UCSD-AML1 (cell line): ENCODE results near the gene UBE2G2.
"Not testable (repeated sequence)": the region's sequence is repeated elsewhere in the genome, so short reads cannot be mapped to it uniquely, and the experiment has no call there.

ENCODE experiments used
- DNase-seq: peaks from one replicate; lab custom pipeline; 2025; ENCODE audit not compliant: unreplicated experiment; lab: John Stamatoyannopoulos, UW

Gene UBE2G2

DNA sequence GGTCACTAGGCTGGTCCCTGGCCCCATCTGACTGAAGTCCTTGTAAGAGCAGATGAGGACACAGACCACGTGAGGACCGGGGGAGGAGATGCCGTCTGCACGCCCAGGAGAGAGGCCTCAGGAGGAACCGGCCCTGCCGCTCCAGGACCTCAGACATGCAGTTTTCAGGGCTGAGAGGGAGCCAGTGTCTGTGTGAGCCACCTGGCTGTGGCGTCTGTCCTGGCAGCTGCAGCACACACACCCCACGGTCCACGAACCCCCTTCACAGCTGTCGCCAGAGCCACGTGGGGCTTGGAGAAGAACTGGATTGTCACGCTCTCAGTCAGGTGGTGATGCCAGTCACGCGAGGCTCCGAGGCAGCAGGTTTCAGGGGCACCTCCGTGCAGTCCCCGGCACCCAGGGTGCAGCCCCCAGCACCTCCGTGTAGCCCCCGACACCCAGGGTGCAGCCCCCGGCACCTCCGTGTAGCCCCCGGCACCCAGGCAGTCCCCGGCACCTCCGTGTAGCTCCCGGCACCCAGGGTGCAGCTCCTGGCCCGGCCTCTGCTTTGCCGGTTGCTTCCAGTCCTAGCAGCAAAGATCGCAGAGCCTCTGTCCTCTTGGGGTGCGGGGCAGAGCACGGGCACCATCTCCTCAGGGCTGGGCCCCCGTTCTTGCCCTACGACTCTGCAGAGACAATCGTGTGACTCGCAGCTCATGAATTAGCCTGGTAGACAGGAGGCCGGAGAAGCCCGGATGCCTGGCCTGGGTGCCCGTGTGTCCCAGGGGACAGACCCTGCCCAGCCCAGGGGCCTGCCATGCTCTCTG lies 35.2 kb upstream of the UBE2G2 start:
- DNase-seq: peak; percentile 29

DNA sequence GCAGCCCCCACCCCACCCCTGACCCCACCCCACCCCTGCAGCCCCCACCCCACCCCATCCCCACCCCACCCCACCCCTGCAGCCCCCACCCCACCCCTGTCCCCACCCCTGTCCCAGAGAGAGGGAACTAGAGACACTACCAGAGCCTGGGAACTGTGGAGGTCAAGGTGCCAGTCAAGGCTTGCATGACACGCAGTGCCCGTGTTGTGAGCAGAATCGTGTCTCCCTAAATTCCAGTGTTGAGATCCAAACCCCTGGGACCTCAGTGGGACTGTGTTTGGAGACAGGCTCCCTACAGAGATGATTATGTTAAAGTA lies 34.7 kb upstream of the UBE2G2 start:
- no peak for DNase-seq

DNA sequence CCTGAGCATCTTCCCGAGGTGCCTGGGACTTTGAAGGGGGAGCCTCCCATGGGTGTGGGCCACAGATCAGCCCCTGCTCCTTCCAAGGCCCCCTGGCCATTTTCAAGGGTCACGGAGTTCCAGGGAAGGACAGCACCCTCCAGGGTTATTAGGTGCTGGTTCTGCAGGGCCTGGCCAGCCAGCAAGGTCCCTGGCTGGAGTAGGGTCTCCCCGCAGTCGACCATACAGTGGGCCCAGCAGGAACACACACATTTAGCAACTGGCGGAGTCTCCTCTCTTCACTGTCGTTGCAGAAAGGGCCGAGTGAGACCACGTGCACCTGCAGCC lies 34.0 kb upstream of the UBE2G2 start:
- DNase-seq: no peak

DNA sequence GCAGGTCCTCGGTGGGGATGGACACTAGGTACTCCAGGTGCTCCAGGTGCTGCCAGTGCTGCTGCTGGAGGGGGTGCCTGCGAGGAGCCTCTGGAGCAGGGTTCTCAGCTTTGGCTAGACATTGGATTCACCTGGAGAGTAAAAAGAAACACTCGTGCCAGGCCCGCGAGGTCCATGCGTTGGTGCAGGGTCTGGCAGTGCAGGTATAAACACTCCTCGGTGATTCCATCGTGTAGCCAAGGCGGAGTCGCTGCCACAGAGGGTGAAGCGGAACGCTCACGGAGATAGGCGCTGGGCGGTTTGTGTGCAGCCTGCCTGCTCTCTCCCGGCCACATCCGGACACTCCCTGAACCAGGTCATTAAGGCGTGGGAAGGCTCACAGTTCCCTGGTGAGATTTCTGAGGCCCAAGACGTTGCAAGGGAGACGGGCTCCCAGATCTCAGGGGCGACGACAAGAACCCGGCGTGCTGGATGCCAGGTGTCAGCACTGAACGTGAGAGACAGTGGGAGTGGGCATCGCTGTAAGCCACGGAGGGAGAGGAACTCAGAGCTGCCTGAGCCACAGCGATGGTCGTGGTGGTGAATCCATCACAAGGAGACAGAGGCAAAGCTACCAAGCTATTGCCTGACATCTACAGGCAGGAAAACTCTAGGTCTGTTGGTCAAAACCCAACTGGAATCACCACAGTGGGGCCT lies 33.5 kb upstream of the UBE2G2 start:
- no peak for DNase-seq

DNA sequence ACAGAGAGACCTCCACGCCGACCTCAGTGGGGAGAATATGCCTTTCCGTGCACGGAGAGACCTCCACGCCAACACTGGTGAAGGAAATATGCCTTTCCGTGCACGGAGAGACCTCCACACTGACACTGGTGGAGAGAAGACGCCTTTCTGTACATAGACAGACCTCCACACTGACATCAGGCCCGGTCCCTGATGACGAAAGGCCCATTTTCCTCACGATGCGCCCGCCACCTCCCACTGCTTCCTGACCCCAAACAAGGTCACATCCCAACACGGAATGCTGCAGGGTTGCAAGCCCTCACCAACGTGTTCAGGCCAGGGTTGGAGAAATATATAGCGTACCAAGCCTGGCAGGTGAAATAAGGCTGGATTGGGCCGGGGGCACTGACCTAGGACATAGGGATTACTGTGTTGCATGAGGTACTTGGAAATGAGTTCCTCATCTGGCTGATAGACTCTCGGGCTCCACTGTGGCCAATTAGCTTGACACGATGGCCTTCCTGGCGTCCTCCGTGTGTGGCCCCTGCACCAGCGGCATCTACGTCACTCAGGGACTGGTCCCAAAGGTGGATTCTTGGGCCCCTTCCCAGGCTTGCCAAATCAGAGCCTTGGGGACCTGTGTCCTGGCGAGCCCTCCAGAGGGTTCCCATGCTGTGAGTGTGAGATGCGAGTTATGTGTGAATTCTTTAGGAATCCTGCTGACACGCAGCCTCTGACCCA lies 32.8 kb upstream of the UBE2G2 start:
- DNase-seq: no peak

DNA sequence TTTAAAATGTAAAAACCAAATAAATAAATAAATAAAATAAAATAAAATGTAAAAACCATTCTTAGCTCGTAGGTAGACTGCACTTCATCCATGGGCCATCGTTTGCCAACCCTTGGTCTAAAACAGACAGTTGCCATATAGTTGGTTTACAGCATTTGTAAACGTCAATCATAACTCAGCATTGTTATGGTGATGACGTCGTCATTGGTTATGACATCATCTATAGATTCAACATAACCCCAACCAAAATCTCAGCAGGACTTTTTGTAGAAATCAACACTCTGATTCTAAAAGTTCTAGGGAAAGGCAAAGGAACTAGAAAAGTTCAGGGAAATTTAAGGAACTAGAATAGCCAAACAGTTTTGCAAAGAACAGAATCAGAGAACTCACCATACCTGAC lies 32.0 kb upstream of the UBE2G2 start:
- no peak for DNase-seq

DNA sequence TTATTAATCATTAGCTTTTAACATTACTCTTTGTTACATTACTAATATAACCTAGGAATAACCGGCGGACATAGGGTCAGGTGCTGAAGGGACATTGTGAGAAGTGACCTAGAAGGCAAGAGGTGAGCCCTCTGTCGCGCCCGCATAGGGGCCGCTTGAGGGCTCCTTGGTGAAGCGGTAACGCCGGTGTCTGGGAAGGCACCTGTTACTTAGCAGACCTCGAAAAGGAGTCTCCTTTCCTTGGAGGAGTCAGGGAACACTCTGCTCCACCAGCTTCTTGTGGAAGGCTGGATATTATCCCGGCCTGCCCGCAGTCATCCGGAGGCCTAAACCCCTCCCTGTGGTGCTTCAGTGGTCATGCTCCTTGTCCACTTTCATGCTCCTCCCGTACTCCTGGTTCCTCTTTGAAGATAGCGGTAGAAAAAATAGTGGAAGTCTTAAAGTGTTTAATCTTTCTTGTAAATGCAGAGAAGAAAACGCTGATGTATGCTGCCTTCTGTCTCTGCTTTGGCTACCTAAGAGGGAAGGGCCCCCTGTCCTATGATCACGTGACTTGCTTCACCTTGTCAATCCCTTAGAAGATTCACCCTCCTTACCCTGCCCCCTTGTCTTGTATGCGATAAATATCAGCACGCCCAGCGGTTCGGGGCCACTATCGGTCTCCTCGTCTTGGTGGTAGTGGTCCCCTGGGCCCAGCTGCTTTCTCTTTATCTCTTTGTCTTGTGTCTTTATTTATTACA lies 31.1 kb upstream of the UBE2G2 start:
- DNase-seq: not testable (repeated sequence)

DNA sequence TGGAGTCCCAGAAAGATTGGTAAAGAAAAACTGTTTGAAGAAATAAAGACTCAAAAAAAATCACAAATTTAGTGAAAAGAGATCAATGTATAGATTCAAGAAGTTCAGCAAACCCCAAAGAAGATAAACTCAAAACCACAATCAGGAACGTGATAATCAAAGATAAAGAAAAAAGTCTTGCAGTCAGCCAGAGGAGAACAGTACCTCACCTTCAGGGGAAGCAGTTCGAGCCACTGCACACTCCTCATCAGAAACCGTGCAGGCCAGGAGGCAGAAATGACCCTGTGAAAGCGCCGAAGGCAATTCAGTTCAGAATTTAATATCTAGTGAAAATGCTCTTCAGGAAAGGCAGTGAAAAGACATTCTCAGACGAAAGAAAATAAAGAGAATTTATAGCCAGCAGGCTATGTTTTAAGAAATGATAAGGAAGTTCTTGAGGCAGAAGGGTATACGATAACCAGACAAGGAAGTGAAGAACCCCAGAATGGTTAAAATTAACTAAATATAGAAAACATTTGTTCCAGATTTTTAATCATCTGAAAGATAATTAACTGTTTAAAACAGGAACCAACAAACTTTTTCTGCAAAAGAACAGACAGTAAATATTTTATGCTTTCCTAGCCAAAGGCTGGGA lies 29.7 kb upstream of the UBE2G2 start:
- DNase-seq: no peak

DNA sequence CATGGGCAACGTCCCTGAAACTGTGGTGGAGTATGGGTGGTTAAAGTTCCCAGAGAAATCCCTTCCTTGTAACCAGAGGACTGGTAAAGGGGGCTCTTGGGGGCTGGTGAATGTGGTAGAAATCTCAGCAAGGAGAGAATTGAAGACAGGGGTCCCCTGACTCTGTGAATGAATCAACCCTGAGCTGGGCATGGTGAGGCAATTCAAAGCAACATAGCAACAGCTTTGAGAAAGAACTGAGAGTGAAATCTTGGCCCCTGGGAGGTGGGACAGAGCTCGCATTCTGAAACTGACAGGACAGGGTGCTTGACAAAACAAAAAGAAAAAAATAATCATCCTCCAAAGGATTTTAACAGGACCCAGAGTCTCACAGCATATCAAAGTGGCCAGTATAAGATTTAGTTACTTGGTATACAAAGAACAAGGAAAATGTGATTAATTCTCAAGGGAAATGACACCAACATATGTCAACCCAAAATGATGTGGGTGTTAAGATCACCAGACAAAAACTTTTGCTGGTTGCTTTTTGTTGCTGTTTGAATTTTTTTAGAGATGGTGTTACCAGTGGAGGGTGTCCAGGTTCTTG lies 28.0 kb upstream of the UBE2G2 start:
- no peak for DNase-seq

DNA sequence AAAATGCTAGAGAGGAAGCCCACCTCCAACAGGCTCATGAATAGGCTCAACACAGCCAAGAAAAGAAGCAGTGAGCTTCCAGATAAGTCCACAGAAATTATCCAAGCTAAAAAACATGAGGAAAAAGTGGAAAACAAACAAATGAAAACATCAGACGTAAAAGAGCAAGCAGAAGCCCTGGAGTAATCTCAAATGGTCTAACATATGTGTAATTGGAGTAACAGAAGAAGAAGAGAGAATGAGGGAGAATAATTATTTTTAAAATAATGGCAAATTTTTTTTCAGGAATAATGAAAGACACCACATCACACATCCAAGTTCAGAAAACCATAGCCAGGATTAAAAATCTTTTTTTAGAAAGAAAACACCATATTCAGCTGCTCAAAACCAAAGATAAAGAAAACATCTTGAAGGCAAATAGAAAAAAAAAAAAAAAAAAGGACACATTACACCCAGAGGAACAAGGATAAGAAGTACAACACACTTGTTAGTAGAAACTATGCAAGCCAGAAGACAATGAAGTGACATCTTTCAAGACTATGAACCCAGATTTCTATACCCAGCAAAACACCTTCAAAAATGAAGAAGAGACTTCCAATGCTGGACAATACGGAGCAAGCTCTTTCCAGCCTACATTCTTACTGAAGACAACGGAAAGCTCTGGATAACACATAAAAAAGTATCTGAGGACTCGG lies 26.9 kb upstream of the UBE2G2 start:
- no peak for DNase-seq

DNA sequence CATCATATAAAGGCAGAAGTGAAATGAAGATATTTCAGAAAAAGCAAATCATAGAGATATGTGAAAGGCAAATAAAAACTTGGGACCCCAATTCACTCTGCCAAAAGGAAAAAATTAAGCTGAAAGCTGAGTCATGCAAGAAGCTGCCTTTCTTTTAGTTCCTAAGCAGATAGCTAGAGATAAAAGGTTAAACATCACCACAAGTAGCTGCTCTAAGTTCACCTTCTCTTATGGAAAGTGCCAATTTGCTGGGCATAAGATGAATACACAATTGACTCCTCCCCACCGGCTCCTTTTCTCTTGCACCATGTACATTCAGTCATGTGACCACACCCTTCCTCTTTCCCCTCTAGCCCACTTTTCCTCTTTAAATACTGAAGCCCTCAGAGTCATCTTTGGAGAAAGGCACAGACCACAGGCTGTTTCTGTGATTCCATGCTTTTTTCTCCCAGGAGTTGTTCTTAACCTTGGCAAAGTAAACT lies 21.6 kb upstream of the UBE2G2 start:
- no peak for DNase-seq

DNA sequence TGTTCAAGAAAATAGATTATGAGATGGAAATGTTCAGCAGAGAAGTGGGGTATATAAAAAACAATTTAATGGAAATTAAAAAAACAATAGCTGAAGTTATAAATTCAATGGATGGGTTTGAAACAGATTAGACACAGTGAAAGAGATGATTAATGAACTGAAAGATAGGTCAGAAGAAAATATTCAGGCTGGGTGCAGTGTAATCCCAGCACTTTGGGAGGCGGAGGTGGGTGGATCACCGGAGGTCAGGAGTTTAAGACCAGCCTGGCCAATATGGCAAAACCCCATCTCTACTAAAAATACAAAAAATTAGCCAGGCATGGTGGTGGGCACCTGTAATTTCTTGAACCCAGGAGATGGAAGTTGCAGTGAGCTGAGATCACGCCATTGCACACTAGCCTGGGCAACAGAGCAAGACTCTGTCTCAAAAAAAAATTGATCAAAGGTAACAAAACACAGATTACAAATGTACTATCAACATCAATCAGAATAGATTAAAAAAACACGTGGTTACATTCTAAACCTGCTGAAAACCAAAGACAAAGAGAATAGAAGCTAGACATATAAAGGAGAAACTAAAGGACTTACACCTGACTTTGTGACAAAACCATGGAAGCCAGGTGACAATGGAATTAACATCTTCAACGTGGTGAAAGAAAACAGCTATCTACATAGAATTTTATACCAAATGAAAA lies 21.0 kb upstream of the UBE2G2 start:
- no peak for DNase-seq

DNA sequence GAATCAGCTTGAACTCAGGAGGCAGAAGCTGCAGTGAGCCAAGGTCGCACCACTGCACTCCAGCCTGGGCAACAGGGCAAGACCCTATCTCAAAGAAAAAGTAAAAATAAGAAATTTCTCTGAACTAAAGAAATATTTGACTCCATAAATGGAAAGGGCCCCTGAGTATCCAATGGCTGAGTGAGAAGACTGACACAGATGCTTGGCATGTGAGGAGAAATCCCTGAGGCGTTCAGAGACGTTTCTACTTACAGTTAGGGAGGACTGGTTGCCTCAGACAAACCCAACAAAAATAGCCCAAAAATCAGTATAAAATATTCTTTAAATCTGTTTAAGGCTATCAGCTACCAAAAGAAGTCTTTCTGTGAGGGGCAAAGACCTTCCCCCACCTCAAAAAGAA lies 19.2 kb upstream of the UBE2G2 start:
- DNase-seq: no peak

DNA sequence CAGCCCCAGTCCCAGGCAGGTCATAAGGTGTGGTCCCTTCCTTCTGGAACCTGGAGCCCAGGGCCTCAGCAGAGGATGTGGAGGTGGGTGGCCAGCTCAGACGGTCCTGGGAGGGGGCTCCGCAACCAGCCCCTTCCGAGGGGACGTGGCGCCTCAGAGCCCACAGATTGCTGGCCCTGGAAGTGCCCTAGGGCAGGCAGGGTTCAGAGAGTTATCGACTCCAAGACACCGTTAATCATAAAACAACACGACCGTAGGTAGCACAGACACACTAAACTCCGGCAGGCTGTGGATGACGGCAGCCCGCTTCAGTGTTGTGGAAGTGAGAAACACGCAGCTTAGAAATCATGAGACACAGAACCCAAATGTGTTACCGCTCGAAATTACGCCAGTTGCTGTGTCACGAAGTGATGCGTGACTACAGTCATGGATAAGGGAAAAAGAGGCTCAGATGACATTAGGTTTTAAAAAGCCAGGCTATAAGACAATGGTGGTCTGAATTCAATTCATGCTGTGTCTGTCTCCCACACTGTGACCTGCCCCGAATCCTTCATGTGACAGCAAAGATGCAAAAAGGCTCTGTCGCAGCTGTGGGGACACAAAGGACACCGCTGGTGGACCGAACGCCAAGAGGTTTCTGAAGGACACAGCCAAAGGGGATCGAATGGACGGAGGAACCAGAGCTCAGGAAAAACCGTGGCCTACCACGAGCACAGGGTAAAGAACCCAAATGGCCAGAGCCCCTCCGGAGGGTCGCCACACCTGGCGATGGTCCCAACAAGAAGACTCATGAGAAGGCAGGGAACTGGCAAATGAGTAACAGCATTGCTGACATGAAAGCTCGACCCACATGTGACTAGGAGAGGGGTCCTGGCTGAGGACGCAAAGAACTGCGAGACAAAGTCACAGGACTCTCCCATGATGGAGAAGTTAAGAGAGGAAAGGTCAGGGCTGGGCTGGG lies 17.9 kb upstream of the UBE2G2 start:
- DNase-seq: no peak

DNA sequence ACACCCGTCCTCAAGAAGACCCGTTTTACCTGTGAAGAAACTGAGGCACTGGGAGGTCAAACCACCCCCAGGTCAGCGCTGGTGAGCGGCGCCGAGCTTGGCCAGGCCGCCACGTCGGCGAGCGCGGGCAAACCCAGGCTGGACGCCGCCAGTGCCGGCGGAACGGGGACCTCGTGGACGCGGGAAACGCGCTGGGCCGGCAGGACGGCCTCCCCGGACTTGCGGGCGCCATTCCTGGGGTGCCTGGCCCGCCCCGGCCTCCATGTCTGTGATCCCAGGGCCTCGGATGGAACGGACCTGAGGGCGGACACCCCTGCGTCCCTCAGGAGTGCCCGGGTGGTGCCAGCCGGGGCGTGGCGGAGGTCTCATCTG lies 17.0 kb upstream of the UBE2G2 start:
- DNase-seq: no peak

DNA sequence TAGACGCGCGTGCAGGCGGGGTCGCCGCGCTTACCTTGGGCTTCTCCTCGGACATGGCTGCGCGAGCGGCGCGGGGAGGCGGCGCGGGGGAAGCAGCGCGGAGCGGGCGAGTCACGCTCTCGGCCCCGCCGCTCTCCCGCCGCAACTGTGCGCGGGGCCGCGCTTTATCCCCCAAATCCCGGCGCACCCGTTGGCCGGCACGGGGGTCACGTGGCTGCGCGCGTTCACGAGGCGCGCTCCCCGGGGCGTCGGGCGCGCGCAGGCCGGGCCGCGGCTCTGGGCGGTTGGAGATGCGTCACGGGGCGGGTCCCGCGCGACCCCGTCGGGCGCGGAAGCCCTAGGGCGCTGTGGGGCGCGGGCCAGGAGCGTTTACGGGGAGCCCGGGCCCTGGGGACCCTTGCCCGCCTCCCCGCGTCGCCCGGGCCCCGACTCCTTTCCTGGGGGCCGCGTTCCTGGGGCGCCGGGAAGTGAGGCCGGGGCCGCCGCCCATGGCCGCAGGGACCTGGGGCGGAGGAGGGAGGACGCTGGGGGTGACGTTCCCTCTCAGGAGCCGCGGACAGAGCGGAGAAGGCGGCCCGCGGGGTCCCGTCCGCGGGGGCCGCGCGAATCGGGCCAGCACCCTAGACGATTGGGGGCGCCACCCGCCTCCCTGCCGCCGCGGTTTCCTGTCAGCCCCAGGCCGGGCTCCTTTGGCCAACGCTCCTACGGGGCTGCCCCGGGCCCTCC lies 16.5 kb upstream of the UBE2G2 start, which contains the start of gene SUMO3:
Gene SUMO3, minus strand, starts transcription at position 149 of the 726 bp plus-strand sequence. Its CDS starts 94 bp downstream, at position 55.
- DNase-seq: peak; percentile 85

DNA sequence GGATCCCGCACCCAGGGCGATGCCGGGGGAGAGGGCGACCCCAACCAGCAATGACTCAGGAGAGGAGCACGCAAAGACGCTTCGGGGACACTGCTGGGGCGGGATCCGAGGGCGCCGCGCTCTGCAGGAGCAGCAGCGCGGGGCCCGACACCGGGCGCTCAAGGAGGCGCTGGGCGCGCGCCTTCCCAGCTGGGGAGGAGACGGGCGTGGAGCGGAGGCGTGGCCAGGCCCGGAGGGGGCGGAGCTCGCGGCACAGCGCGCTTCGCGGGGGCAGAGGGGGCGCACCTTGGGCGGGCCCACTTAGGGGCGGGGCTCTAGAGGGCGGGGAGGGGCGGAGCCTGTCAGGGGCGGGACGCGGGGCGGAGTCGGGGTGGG lies 15.9 kb upstream of the UBE2G2 start:
- DNase-seq: peak; percentile 60
